Heart left ventricle (tissue), 16 donors: ENCODE results near the gene TDP1. TPM values are rescaled to one million over a fixed set of nuclear protein-coding genes. Genes with fewer than 3 reads are reported as not detected.
A peak's percentile ranks its signal among the peaks of the same experiment; 100 is the strongest.

Experiments used
- ATAC-seq, 4 donors: fragments of 200-7000 bp; cut with Tn5 transposase; one replicate each; pipeline ENCODE4 v1.9.1; 2020 to 2022; ENCODE audit warnings: moderate library complexity in 4 of 4, mild to moderate bottlenecking in 3 of 4, moderate number of reproducible peaks in 1 of 4
- DNase-seq, 5 donors: peaks; one replicate each; pipeline ENCODE4 v3.0.0-alpha.2; 2020
- H3K27ac ChIP-seq, 12 donors: fragments of 200-600 bp; sonication (generic) in 4 of 12; one replicate each; pipeline versions ENCODE4 v1.5.0 to v1.8.0; 2016 to 2022; ENCODE audit warnings: mild to moderate bottlenecking in 2 of 12
- H3K27me3 ChIP-seq, 9 donors: fragments of 200-600 bp; sonication (generic) in 2 of 9; one replicate each; pipeline versions ENCODE4 v1.5.1 to v1.8.0; 2016 to 2022; ENCODE audit warnings: mild to moderate bottlenecking in 3 of 9
- H3K36me3 ChIP-seq, 9 donors: fragments of 200-600 bp; sonication (generic) in 2 of 9; one replicate each; pipeline versions ENCODE4 v1.5.0 to v1.8.0; 2018 to 2022; ENCODE audit warnings: mild to moderate bottlenecking in 2 of 9
- H3K4me1 ChIP-seq, 12 donors: fragments of 200-600 bp; sonication (generic) in 4 of 12; one replicate each; pipeline versions ENCODE4 v1.5.0 to v1.8.0; 2016 to 2022; ENCODE audit warnings: mild to moderate bottlenecking in 3 of 12
- H3K4me3 ChIP-seq, 12 donors: fragments of 200-600 bp; sonication (generic) in 4 of 12; one replicate each; pipeline versions ENCODE4 v1.5.0 to v1.8.0; 2017 to 2022; ENCODE audit warnings: mild to moderate bottlenecking in 9 of 12, moderate library complexity in 4 of 12
- H3K9me3 ChIP-seq, 12 donors: fragments of 200-600 bp; sonication (generic) in 4 of 12; one replicate each; pipeline versions ENCODE4 v1.5.0 to v1.8.0; 2016 to 2022; ENCODE audit warnings: mild to moderate bottlenecking in 1 of 12
- CTCF ChIP-seq, 12 donors: fragments of 200-600 bp; sonication (generic) in 4 of 12; IDR thresholded peaks; one replicate each; pipeline versions ENCODE4 v1.5.0 to v1.8.0; 2018 to 2022; ENCODE audit warnings: antibody characterized with exemption in 12 of 12, mild to moderate bottlenecking in 5 of 12
- POLR2A ChIP-seq, 2 donors: fragments of 450-650 bp; IDR thresholded peaks; one replicate each; pipeline ENCODE4 v1.6.1; 2017; ENCODE audit warnings: antibody characterized with exemption in 2 of 2, mild to moderate bottlenecking in 2 of 2, moderate library complexity in 2 of 2
- WGBS, 4 donors: extraction: QIAGEN DNeasy Blood & Tissue Kit in 2 of 4; methylation state at CpG; one replicate each; pipeline versions ENCODE4 v1.1.5 to v1.1.7; 2013 to 2018; 5-methylcytosine and 5-hydroxymethylcytosine counted together
- intact Hi-C, 10 donors: fragments of 100-400 bp; cut with DNase I; formaldehyde crosslinking; loops; one replicate each; pipeline versions ENCODE4 v1.11.1 to v1.14.2; 2022
- polyA plus RNA-seq, 2 donors: library from polyadenylated mRNA; stranded (reverse); fragments of 200-250 nt; gene quantifications; one replicate each; pipeline ENCODE4 v1.2.3, GENCODE V29; 2013
- total RNA-seq, 9 donors: library from RNA; depleted of rRNA in 2 of 9; stranded (reverse); fragments of >200 nt in 2 of 9; fragmentation: NEBNext Ultra II Directional in 3 of 9; extraction: Animal tissue kit (Norgen Biotek cat#: 25700) in 3 of 9; gene quantifications; one replicate each; pipeline versions ENCODE4 v1.1.0 to v1.2.4, GENCODE V29; 2016 to 2023
- donor health status: ischemic (EF 13 %, LVEDD 7.1; RV severe dilation, severe dysfunction).
- donor health status: healthy with polysubstance abuse.
- donor health status: DM: no; HTN: yes; CAD: no.
- donor health status: DM: no; HTN: no; CAD: no.
- donor health status: ischemic (EF 25% LVEDD 6.9; RV normal size, moderate dysfunction).
- donor health status: ischemic (EF 25% LVEDD 5.7; RV mildly dilated, moderate dysfunction).
- donor health status: healthy.
- donor health status: DM: yes; HTN: yes; CAD: no.
- donor health status: ischemic (EF 35%, LVEDD 5.7; RV mildly dilated, moderate dysfunction).
- donor health status: nonischemic (EF 11% LVEDD 7.7; RV severe dilation, severe dysfunction).
- donor health status: DM: yes; HTN: yes; CAD: no.
- donor health status: PGD.
- donor health status: ischemic (EF 29% LVEDD 5.4; RV normal size, mild dysfunction).
- donor health status: nonischemic (EF 23%, LVEDD 6.1; RV moderate dilation, normal function).

Gene TDP1
- total and polyA plus RNA-seq, 11 donors = 1.0 to 9.0 (median 4.1) TPM

GRCh38 chr14:89954070-89955021 lies 1.4 kb upstream of the TDP1 start, which contains the start of gene EFCAB11:
TSS of gene EFCAB11 (minus strand) at chr14:89954730. CDS start at chr14:89954660, 70 bp downstream.
- intact Hi-C loops = no loop called here
- WGBS, 4 donors = 2 to 3% (median 3%) methylated on average over 31 to 44 of the region's 44 CpGs
- Histone ChIP-seq H3K36me3 (peaks cover 0 to 24% (median 5%) of the 10 kb centered on the region in 9 donors), H3K9me3 (no peaks in the 10 kb centered on the region), H3K27ac (peak within 1 kb of the TSS; percentile 14 to 92 (median 80)), H3K4me1 (peaks cover 4 to 27% (median 15%) of the 10 kb centered on the region in 12 donors), H3K27me3 (no peaks in the 10 kb centered on the region), H3K4me3 (peak within 1 kb of the TSS; percentile 63 to 98 (median 92))
- no peak for TF ChIP-seq CTCF (IDR thresholded peaks at IDR 0.05)
- peak in 1 of 2 donors; percentile 27 for TF ChIP-seq POLR2A (IDR thresholded peaks at IDR 0.05)
- DNase-seq (peak; percentile 97 to 98 (median 98)), ATAC-seq (peak; percentile 95 to 98 (median 96))

- Histone ChIP-seq H3K4me3 (peak overlapping the region; percentile 63 to 98 (median 92)), H3K27me3 (no peaks in the 10 kb centered on the region), H3K4me1 (peaks cover 4 to 27% (median 15%) of the 10 kb centered on the region in 12 donors), H3K36me3 (peaks cover 0 to 18% (median 0%) of the 10 kb centered on the region in 9 donors), H3K9me3 (no peaks in the 10 kb centered on the region), H3K27ac (peak overlapping the region; percentile 1 to 92 (median 80))
- intact Hi-C loops = no loop called here
- ATAC-seq = peak; percentile 26 to 49 (median 38)
- DNase-seq = peak in 2 of 5 donors; percentile 29 to 59
- TF ChIP-seq CTCF (IDR thresholded peaks at IDR 0.05) (no peak), POLR2A (IDR thresholded peaks at IDR 0.05) (no peak)
- whole genome bisulfite sequencing, 4 donors = 1 to 3% (median 3%) methylated on average over 20 of the region's 20 CpGs
Observed at GRCh38 chr14:89955022-89955744, 544 bp upstream of the TDP1 start.

GRCh38 chr14:89956661-89957009 lies 908 bp downstream of the TDP1 start:
- Histone ChIP-seq H3K4me1 (peaks cover 4 to 27% (median 15%) of the 10 kb centered on the region in 12 donors), H3K9me3 (no peaks in the 10 kb centered on the region), H3K36me3 (peaks cover 0 to 9% (median 0%) of the 10 kb centered on the region in 9 donors), H3K27ac (peak overlapping the region in 9 of 12 donors; percentile 45 to 92 (median 84)), H3K27me3 (no peaks in the 10 kb centered on the region), H3K4me3 (peak overlapping the region; percentile 63 to 98 (median 92))
- no peak for DNase-seq
- 35 to 42% (median 38%) methylated on average over 15 of the region's 15 CpGs for WGBS, 4 donors
- TF ChIP-seq POLR2A (IDR thresholded peaks at IDR 0.05) (no peak), CTCF (IDR thresholded peaks at IDR 0.05) (no peak)
- ATAC-seq = no peak
- intact Hi-C loops = no loop called here
